Measurements from ENCODE around the gene KCNQ1.

The KCNQ1 gene

GRCh38 chr11:2436521-2437031, 8.2 kb upstream of the KCNQ1 start:
- Histone ChIP-seq H3K4me3 (ENCODE audit: low read depth, low read length, poor library complexity, severe bottlenecking) (no peak overlapping the region), H2AFZ (ENCODE audit: low read length) (no peak overlapping the region), H3K36me3 (ENCODE audit: insufficient read depth, low read length) (no peaks in the 10 kb centered on the region), H3K9ac (ENCODE audit: low read length) (no peak overlapping the region), H3K4me2 (ENCODE audit: low read length) (no peak overlapping the region), H3K4me1 (ENCODE audit: insufficient read depth, low read length, severe bottlenecking) (no peaks in the 10 kb centered on the region), H3K9me2 (ENCODE audit: low read depth, low read length) (no peaks in the 10 kb centered on the region), H3K27me3 (ENCODE audit: insufficient read depth, low read length) (no peaks in the 10 kb centered on the region), H3K27ac (ENCODE audit: low read depth, low read length, poor library complexity, severe bottlenecking) (no peak overlapping the region), H3F3A (ENCODE audit: insufficient read depth, low read length) (no peaks in the 10 kb centered on the region), H3K9me3 (ENCODE audit: low read length) (no peaks in the 10 kb centered on the region), H3K79me2 (ENCODE audit: insufficient read depth, low read length) (no peaks in the 10 kb centered on the region), H4K20me1 (ENCODE audit: insufficient read depth, low read length) (no peaks in the 10 kb centered on the region)
- no peak for TF ChIP-seq CTCF (IDR thresholded peaks at IDR 0.05; ENCODE audit: low read length)
- no peak for TF ChIP-seq EZH2 (IDR thresholded peaks at IDR 0.05; ENCODE audit: borderline replicate concordance, low read length)

- Histone ChIP-seq H3K9me3 (ENCODE audit: low read length) (no peaks in the 10 kb centered on the region), H3K27ac (ENCODE audit: low read depth, low read length, poor library complexity, severe bottlenecking) (no peak overlapping the region), H3K4me2 (ENCODE audit: low read length) (no peak overlapping the region), H3K4me1 (ENCODE audit: insufficient read depth, low read length, severe bottlenecking) (no peaks in the 10 kb centered on the region), H3K4me3 (ENCODE audit: low read depth, low read length, poor library complexity, severe bottlenecking) (no peak overlapping the region), H3K9me2 (ENCODE audit: low read depth, low read length) (no peaks in the 10 kb centered on the region), H4K20me1 (ENCODE audit: insufficient read depth, low read length) (no peaks in the 10 kb centered on the region), H2AFZ (ENCODE audit: low read length) (no peak overlapping the region), H3K9ac (ENCODE audit: low read length) (no peak overlapping the region), H3F3A (ENCODE audit: insufficient read depth, low read length) (no peaks in the 10 kb centered on the region), H3K79me2 (ENCODE audit: insufficient read depth, low read length) (no peaks in the 10 kb centered on the region), H3K27me3 (ENCODE audit: insufficient read depth, low read length) (no peaks in the 10 kb centered on the region), H3K36me3 (ENCODE audit: insufficient read depth, low read length) (no peaks in the 10 kb centered on the region)
- TF ChIP-seq EZH2 (IDR thresholded peaks at IDR 0.05; ENCODE audit: borderline replicate concordance, low read length) = no peak
- no peak for TF ChIP-seq CTCF (IDR thresholded peaks at IDR 0.05; ENCODE audit: low read length)
Measured at GRCh38 chr11:2437516-2437915, 7.3 kb upstream of the KCNQ1 start.

DNA sequence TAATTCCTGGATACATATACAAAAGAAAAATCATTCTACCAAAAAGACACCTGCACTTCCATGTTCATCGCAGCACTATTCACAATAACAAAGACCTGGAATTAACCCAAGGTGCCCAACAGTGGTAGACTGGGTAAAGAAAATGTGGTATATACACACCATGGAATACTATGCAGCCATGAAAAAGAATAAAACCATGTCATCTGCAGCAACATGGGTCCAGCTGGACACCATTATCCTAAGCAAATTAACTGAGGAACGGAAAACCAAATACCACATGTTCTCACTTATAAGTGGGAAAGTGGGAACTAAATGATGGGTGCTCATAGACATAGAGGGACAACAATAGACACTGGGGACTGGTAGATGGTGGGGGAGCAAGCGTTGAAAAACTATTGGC, 5.0 kb upstream of the KCNQ1 start:
- no peak for TF ChIP-seq CTCF (IDR thresholded peaks at IDR 0.05; ENCODE audit: low read length)
- no peak for TF ChIP-seq EZH2 (IDR thresholded peaks at IDR 0.05; ENCODE audit: borderline replicate concordance, low read length)
- Histone ChIP-seq H3F3A (ENCODE audit: insufficient read depth, low read length) (no peaks in the 10 kb centered on the region), H3K27me3 (ENCODE audit: insufficient read depth, low read length) (no peaks in the 10 kb centered on the region), H3K4me1 (ENCODE audit: insufficient read depth, low read length, severe bottlenecking) (no peaks in the 10 kb centered on the region), H3K9me2 (ENCODE audit: low read depth, low read length) (no peaks in the 10 kb centered on the region), H3K9me3 (ENCODE audit: low read length) (no peaks in the 10 kb centered on the region), H3K79me2 (ENCODE audit: insufficient read depth, low read length) (no peaks in the 10 kb centered on the region), H3K27ac (ENCODE audit: low read depth, low read length, poor library complexity, severe bottlenecking) (no peak overlapping the region), H3K4me2 (ENCODE audit: low read length) (no peak overlapping the region), H3K36me3 (ENCODE audit: insufficient read depth, low read length) (no peaks in the 10 kb centered on the region), H2AFZ (ENCODE audit: low read length) (no peak overlapping the region), H4K20me1 (ENCODE audit: insufficient read depth, low read length) (no peaks in the 10 kb centered on the region), H3K9ac (ENCODE audit: low read length) (no peak overlapping the region), H3K4me3 (ENCODE audit: low read depth, low read length, poor library complexity, severe bottlenecking) (no peak overlapping the region)
